GM19438 (cell line): ENCODE measurements around the gene COPE.
"Not testable (repeated sequence)": the region's sequence is repeated elsewhere in the genome, so short reads cannot be mapped to it uniquely, and the experiment has no call there.

ENCODE experiments used
- ATAC-seq: cut with Tn5 transposase; IDR thresholded peaks from one replicate; pipeline ENCODE4 v1.9.1; 2021; ENCODE audit warnings: low read depth; ENCODE audit not compliant: unreplicated experiment

The COPE gene

DNA sequence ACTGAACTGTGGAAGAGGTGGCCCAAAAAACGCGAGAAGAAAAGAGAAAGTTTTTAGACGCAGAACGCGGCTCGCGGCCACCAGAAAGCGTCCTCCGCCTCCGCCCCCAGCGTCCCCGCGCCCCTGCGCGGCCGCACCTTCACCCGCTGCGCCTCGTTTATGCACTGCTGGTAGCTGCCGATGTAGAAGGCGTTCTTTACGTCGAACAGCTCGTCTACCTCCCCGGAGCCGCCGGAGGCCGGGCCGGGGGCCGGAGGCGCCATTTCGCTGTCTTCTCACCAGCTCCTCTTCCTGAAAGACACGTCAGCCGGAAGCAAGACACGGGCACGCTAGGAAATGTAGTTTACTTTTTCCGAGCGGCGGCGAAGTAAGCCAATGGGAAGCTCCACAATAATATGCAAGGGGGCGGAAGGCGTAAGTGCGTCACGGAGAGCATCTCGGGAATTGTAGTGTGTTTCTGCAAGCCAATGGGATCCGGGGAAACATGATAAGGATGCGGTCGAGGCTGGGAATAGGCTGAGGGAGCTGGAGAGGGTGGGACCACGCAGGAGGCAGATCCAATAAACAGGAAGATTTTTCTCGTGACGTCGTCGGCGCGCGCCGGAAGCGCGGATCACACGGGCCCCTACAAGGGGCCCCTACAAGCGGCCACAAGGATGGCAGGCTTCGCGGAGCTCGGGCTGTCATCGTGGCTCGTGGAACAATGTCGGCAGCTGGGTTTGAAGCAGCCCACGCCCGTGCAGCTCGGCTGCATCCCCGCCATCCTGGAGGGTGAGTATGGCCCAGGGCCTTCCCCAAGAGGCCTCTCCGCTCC, at the start of gene COPE, which contains the start of gene DDX49:
TSS of gene COPE (minus strand) at position 302 of the 814 bp plus-strand sequence. CDS start at position 263, 39 bp downstream.
TSS of gene DDX49 (plus strand) at position 630 of the 814 bp plus-strand sequence. CDS start at position 657, 27 bp downstream.
- peak; percentile 89 for ATAC-seq

DNA sequence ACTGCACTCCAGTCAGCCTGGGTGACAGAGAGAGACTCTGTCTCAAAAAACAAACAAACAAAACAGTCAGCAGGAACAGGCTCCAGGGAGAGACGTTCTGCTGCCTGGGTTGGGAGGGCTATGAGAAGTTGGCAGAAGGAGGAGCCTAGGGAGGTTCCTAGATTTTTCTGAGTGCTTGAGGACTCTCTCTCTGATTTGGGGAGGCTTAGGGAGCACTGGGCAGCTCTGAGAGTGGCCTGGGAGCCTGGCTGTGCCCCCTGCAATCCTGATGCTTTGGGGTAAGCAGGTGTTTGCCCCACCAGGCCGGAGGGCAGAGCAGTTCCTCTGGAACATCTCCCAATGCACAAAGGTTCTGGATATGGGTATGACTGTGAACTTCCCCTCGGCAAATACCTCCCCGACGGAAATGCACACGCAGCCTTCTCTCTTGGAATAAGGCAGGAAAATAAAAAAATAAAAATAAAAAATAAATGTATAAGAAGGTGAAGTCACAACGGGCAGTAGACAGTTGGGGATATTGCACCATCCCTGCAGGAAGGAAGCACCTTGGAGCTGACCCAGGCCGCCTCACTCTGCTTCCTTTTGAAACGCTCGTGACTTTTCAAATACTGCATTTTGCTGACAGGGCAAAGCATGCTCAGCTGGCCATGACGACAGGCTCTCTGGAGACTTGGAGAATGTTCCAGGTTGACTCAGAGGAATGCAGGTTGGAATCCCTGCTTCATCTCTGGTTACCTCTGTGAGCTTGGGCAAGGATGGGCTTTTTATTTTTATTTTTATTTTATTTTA, 48.4 kb upstream of the COPE start:
- ATAC-seq: no peak

DNA sequence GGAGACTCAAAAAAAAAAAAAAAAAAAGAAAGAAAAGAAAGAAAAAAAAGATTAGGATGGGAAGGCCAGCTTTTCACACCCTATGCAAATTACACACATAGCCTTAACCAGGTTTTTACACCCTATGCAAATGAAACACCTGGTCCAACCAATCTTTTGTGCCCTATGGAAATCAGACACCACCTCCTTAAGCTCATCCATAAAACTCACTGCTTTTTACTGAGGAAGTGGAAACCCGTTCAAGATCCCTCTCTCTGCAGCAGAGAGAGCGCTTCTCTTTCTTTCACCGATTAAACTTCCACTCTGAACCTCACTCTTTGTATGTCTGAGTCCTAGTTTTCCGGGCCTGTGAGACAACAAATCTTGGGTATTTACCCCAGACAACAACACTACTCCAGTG, 47.1 kb upstream of the COPE start:
- no peak for ATAC-seq

DNA sequence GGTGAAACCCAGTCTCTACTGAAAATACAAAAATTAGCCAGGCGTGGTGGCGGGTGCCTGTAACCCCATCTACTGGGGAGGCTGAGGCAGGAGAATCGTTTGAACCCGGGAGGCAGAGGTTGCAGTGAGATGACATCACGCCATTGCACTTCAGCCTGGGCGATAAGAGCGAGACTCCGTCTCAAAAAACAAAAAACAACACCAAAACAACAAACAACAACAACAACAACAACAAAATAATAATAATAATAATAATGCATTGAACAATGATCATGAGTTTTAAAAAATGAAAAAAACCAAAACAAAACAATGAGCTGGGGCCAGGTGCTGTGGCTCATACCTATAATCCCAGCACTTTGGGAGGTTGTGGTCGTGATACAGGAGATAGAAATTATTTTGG, 44.9 kb upstream of the COPE start:
- ATAC-seq: no peak

DNA sequence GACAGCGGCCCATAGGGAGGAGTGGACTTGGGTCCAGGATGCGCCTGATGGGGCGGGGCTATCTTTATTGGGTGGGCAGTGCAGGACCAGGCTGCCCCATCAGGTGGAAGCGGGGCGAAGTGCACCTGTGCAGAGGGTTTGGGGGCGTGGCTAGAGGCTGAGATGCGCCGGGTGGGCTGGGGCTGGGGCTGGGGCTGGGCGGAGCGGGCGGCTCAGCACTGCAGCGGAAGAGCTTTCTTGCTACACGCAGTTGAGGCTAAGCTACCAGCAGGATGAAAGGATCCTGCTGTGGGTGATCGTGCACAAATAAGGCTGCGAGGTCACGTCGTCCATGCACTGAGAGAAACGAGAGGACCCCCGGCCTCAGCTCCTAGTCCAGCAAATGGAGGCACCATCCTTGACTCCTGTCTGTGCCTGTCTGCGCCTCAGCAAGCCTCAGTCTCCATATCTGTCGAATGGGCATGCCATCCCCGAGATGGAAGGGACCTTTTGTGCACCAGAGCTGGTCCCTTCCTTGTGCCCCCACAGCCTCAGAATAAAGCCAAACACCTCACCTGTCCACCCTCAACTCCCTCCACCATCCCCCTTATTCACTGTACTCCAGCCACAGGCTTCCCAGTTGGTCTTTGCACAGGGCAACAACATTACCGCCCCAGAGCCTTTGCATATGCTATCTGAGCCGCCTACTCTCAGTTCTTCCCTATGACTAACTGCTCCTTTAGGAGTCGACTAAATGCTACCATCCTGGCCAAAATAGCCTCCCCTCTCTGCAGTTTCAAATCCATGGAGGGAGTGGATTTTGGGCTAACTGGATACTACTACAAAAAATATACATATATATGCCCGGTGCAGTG, 42.8 kb upstream of the COPE start:
- no peak for ATAC-seq

DNA sequence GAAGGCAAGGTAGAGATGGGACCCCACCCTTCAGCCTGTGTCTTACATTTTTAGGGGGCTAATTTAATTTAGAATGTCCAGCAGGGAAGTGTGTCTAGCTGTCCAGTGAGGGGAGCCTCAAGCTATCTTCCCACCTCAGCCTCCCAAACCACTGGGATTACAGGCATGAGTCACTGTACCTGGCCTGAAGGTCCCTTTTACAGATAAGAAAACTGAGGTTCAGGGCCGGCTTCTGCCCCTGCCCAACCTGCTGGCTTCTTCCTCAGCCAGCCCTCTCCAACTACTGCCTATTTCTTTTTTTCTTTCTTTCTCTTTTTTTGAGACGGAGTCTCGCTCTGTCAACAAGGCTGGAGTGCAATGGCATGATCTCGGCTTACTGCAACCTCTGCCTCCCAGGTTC, 41.2 kb upstream of the COPE start:
- no peak for ATAC-seq

DNA sequence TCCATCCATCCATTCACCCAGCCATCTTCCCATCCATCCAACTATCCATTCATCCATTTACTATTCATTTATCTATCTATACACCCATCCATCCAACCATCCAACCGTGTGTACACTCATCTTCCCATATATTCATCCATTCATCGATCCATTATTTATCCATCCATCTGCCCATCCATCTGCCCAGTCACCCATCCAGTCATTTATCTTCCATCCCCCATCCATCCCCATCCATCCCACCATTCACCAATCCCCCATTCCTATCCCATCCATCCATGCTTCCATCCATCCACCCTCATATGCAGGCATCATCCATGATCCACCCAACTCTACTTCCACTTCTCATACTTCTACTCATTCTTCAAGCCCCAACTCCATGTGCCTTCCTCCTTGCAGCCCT, 35.9 kb upstream of the COPE start:
- ATAC-seq: no peak

DNA sequence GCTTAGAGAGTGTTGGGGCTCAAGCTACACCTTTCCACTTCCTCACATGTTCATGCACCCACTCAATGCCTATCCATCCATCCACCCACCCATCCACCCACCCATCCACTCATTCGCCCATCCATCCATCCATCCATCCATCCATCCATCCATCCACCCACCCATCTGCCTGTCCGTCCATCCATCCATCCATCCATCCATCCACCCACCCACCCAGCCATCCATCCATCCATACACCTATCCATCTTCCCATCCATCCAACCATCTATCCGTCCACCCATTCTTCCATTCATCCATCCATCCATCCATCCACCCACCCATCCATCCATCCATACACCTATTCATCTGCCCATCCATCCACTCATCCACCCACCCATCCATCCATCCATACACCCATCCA, 34.9 kb upstream of the COPE start:
- no peak for ATAC-seq

DNA sequence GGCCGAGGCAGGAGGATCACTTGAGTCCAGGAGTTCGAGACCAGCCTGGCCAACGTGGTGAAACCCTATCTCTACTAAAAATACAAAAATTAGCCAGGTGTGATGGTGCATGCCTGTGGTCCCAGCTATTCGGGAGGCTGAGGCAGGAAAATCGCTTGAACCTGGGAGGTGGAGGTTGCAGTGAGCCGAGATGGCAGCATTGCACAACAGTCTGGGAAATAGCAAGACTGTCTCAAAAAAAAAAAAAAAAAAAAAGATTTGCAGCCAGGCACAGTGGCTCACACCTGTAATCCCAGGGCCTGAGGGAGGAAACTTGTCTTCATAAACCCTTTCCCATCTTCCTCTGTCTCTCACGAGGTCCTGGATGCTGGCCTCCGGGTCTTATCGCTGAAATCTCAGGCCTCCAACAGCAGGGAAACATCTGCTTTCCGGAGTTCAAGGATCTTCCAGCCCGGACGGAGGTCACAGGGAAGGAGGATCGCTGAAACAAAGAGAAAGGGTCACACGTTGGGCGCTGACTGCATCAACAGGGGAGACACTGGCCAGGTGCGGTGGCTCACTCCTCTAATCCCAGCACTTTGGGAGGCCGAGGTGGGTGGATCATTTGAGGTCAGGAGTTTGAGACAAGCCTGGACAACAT, 33.3 kb upstream of the COPE start:
- ATAC-seq: not testable (repeated sequence)

DNA sequence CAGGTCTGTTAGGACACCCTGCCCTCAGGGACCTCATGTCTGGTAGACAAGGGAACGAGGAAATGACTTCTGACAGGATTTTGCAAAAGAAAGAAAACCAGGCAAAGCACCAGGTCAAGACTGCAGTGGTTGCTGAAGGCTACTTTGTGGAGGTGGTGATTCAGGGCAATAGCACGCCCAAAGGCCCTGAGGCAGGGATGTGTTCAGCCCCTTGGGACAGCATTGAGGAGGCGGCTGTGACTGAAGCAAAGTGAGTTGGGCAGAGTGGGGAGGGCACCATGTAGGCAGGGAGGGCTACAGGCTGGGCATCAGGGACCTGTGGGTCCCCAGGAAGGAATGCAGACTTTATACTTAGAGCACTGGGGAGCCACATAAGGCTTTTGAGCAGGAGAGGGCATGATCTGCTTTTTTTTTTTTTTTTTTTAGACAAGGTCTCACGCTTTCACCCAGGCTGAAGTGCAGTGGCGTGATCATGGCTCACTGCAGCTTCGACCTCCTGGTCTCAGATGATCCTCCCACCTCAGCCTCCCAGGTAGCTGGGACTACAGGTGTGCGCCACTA, 32.6 kb upstream of the COPE start:
- no peak for ATAC-seq

DNA sequence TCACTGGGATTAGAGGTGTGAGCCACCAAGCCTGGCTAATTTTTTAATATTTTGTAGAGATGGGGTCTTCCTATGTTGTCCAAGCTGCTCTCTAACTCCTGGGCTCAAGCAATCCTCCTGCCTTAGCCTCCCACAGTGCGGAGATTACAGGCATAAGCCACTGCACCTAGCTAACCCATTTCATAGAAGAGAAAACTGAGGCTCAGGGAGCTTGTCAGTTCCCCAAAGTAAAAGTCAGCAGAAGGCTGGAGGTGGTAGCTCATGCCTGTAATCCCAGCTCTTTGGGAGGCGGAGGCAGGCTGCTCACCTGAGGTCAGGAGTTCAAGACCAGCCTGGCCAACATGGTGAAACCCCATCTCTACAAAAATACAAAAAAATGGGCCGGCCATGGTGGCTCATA, 30.7 kb upstream of the COPE start:
- no peak for ATAC-seq

DNA sequence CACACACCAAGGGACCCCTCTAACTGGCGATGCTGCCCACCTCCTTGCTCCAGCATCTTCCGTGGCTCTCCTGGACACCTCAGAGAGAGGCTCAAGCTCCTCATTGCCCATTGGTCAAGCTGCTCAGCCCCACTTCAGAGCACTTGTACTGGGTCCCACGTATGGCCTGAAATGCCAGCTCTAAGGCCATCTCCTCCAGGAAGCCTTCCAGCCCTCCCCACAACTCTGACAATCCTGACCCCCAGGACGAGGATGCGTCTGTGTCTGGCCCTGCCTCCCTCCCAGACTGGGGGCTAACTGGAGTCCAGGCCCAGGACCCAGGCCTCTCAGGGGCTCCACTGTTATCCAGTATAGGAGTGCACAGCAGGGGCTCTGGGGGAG, 29.8 kb upstream of the COPE start:
- no peak for ATAC-seq

DNA sequence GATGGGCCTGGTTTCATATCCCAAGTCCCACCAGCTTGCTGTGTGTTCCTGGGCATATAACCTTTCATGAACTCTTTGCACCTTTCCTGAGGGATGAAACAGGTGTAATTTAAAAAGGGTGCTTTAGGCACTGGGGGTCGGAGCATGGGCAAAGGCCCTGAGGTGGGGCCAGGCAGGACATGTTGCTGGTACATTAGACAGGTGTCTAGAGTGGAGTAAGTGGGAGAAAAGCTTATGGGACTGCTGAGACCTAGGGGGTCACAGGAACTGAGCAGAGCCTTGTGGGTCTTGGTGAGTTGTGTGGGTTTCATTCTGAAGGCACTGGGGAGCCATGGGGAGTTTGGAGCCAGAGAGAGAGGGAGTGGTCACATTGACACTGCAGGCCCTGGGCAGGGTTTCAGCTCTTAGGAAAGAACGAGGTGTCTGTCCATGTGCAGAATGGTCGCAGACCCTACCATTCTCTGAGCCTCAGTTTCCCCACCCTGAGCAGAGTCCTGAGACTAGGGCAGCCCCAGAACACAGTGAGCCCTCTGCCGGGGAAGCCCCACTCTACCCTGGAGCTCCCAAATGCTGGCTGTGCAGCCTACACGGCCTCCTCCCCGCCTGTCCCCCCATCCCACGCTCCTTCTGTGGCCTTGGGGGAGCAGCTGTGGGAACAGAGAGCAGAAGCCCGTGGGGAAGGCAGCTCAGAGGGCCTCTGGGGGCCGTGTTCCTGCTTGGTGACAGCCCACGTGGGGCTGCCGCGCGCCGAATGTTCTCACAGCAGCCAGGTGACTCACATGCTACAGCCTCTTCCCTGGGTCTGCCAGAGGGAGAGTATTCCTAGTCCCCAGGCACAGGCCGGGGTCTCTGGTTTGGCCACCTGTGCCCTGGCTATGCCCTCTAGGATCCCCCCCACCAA, 29.1 kb upstream of the COPE start:
- ATAC-seq: no peak

DNA sequence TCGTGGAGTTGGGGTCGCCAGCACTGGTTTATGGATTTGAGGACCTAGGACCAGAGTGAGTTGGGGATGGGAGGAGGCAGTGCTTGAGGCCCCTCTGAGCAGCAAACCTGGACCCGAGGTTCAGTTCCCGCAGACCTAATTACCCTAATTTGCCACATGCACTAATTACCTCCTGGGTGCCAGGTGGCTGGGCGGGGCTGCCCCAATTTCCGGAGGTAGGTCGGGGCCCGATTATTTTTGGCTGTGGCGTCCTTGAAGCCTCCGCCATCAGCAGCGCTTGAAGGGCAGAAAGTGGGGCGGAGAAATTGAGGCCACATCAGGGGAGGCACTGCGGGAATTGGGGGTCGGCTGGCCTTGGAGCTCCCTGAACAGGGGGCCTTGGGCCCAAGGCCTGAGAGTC, 27.7 kb upstream of the COPE start:
- ATAC-seq: no peak

DNA sequence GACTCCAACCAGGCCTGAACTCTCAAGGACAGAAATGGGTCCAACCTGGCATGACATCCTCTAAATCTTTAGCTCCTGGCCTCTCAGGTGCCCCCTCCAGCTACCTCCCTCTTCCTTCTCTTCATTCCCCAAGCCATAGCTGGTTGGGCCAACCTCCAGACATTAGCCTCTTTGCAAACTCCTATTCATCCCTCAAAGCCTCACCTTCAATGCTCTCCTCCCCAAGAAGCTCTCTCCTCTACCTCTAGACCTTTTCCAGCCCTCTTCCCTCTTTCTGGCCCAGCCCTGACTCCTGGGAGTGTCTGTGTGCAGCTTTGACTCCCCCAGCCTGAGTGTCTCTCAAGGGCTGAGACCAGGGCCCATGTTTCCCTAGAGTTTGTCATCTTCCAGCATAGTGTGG, 27.1 kb upstream of the COPE start:
- ATAC-seq: no peak

DNA sequence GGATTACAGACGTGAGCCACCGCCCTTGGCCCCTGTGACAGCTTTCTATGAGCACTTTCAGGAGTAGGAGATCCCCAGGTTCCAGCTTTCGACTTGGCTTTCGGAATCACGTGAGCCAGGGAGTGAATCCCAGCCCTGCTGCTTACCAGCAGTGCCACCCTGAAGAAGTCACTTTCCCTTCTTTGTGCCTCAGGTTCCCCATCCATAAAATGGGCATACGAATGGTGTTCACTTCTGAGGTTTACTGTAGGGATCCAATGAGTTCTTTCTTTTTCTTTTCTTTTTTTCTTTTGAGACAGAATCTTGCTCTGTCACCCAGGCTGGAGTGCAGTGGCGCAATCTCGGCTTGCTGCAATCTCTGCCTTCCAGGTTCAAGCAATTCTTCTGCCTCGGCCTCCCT, 26.1 kb upstream of the COPE start:
- no peak for ATAC-seq

DNA sequence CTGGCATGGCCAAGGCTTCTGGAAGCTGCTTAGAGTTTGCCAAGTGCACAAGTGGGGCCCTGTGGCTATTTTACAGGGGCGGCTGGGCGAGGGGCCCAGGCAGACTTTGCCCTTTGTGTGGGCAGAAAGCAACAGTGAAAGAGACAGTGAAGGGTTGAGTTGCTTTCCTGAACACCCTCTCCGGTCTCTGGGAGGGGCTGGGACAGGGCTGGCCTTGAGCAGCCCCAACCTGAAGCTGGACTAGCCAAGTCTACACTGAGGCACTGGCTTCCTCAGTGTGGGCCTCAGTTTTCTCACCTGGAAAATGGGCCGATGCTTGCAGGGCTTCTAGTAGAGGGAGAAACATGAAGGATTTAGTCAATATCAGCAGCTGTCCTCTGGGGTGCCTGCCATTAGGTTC, 24.3 kb upstream of the COPE start:
- ATAC-seq: no peak

DNA sequence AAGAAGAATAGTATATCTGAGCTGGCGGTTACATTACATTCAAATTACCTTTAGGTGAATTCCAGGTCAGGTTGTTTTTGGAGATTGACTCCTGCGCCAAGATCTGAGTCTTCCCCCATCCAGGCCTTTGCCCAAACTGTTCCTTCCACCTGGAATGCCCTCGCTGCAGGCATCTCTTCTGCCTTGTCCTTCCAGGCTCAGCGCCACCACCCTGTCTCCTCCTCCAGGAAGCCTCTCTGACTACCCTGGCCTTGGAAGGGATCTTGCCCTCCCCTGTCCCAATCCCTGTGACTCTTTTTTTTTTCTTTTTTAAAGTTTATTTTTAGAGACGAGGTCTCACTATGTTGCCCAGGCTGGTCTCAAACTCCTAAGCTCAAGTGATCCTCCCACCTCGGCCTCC, 23.5 kb upstream of the COPE start:
- ATAC-seq: no peak
